HUDEP-2 (cell line): ENCODE data around the gene GYG2.
A peak's percentile ranks its signal among the peaks of the same experiment; 100 is the strongest.
"Not testable (repeated sequence)": the region's sequence is repeated elsewhere in the genome, so short reads cannot be mapped to it uniquely, and the experiment has no call there.

Experiments
- DNase-seq, 76 experiments: peaks; one replicate each; lab custom pipeline; 2025; ENCODE audit not compliant: unreplicated experiment in 76 of 76; lab: John Stamatoyannopoulos, UW

Gene GYG2

GRCh38 chrX:2898846-2899512 lies 70.2 kb downstream of the GYG2 start:
- no peak for DNase-seq

GRCh38 chrX:2901367-2902036 lies 72.8 kb downstream of the GYG2 start:
- no peak for DNase-seq

- no peak for DNase-seq
Measured at GRCh38 chrX:2902841-2903240, 74.1 kb downstream of the GYG2 start.

- no peak for DNase-seq
Measured at GRCh38 chrX:2903366-2903765, 74.6 kb downstream of the GYG2 start.

GRCh38 chrX:2907295-2907694 lies 78.6 kb downstream of the GYG2 start:
- no peak for DNase-seq

GRCh38 chrX:2908125-2908685 lies 79.5 kb downstream of the GYG2 start:
- DNase-seq, result no peak

GRCh38 chrX:2910109-2910508 lies 81.4 kb downstream of the GYG2 start:
- DNase-seq, result no peak

GRCh38 chrX:2913118-2913517 lies 84.4 kb downstream of the GYG2 start:
- no peak for DNase-seq

GRCh38 chrX:2917767-2918166 lies 89.0 kb downstream of the GYG2 start:
- DNase-seq, result peak in 3 of 76 experiments; percentile 0 to 7 (median 1)

- no peak for DNase-seq
Measured at GRCh38 chrX:2921193-2921592, 92.5 kb downstream of the GYG2 start.

- DNase-seq, result no peak
Measured at GRCh38 chrX:2921750-2922149, 93.0 kb downstream of the GYG2 start.

- DNase-seq, result no peak
Measured at GRCh38 chrX:2924151-2924550, 95.4 kb downstream of the GYG2 start.

GRCh38 chrX:2926255-2926654 lies 97.5 kb downstream of the GYG2 start:
- not testable (repeated sequence) for DNase-seq

GRCh38 chrX:2926664-2927275 lies 98.0 kb downstream of the GYG2 start:
- DNase-seq, result no peak

- peak in 1 of 76 experiments; percentile 0 for DNase-seq
Measured at GRCh38 chrX:2928191-2928582, 99.5 kb downstream of the GYG2 start.

GRCh38 chrX:2928583-2929434 lies 100.1 kb downstream of the GYG2 start, which contains the start of gene ARSD:
Gene ARSD (minus strand): TSS chrX:2929339. CDS start chrX:2929275, 64 bp downstream.
- DNase-seq, result peak in 27 of 76 experiments; percentile 0 to 38 (median 8)

- DNase-seq, result no peak
Measured at GRCh38 chrX:2931155-2931554, 102.4 kb downstream of the GYG2 start.

- DNase-seq, result no peak
Measured at GRCh38 chrX:2931612-2932011, 102.9 kb downstream of the GYG2 start.
